ENCODE data around the gene NAALADL2.
A peak's percentile ranks its signal among the peaks of the same experiment; 100 is the strongest.
"Not testable (repeated sequence)": the region's sequence is repeated elsewhere in the genome, so short reads cannot be mapped to it uniquely, and the experiment has no call there.

The NAALADL2 gene

DNA sequence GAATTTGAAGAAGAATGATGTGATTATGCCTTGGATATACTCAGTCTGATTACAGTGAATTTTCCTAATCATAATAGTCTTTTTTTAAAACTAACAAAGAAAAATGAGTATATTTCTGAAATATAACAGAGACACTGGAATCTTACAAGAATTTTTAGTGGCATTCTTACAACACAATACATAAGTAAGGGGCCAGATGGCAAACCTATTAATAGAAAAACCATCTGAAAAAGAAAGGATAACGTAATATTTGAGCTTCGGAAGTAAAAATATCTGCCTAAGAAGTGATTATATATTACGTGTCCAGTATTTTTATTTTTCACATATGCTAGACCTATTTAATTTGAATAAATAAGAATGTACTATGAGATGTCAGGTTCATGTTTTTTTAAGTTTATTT lies 452.8 kb downstream of the NAALADL2 start:
- no peak for DNase-seq (ENCODE audit: low read depth)

- DNase-seq (ENCODE audit: low read depth), result no peak
Observed at GRCh38 chr3:175312791-175313190, 453.7 kb downstream of the NAALADL2 start.

DNA sequence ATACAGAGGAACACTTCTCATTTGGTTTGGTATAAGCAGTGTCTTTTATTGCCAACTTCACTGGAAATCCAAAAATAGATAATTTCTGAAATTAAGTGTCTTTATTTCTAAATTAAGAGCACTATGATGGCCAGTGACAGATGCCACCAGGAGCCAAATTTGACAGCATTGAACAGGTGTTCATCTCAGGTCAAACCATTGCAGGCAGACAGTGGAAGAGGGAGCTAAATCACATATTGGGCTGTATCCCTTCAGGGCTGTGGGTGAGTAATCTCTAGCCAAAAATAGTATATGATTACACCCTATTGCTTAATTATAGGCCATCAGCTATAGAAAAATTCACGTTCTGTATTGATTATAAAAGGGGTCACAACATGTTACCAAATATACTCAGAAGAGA lies 457.7 kb downstream of the NAALADL2 start:
- DNase-seq (ENCODE audit: low read depth), result no peak

DNA sequence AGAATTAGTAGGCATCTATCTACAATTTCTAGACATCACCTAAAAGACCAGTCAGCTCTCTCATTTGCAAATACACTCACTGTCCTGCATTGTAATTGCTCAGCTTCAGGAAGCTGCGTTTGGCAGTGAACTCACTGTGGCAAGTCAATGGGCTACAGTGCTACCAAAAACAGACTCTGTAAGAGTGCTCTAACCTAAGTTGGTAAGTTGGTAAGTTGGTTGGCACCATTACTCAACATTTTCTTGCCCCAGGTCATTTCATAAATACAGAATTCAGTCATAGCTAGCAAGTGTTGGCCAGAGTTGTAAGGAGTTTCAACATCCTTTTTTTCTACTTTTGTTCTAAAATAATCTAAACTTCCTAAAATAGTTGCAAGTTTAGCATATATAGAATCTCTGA lies 466.3 kb downstream of the NAALADL2 start:
- no peak for DNase-seq (ENCODE audit: low read depth)

DNA sequence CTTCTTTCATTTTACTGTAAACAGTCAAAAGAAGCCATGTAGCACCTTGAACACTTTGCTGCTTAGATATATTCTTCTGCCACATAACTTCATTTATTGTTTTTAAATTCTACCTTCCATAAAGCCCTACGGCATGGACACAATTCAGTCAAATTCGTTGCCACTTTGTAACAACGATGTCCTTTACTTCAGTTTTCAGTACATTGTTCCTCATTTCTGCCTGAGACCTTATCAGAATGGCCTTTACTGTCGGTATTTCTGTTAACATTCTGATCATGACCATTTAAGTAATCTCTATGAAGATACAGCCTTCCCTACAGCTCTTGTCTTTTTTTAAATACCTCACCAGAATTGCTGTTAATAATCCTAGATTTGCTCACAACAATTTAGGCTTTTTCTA lies 466.9 kb downstream of the NAALADL2 start:
- DNase-seq (ENCODE audit: low read depth), result no peak

DNA sequence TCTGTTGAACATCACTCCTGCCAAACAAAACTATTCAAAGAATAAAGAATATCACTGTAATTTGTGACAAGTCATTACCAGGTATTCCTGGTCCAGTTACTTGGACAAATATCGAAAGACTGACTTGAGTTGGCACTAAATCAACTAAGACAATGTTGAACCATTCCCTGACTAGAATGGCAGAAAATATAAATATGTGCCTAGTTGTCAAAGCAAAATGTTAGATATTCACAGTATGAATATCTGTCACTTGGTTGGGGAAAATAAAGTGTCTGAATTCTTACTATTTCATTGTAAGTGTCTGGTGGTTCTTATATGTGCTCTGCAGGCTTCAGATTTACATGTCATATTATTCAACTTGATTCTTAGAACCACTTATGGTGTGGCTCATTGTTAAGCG lies 470.2 kb downstream of the NAALADL2 start:
- no peak for DNase-seq (ENCODE audit: low read depth)

GRCh38 chr3:175335229-175335628 lies 476.1 kb downstream of the NAALADL2 start:
- DNase-seq (ENCODE audit: low read depth), result no peak

GRCh38 chr3:175336406-175337133 lies 477.4 kb downstream of the NAALADL2 start:
- DNase-seq (ENCODE audit: low read depth), result no peak

- DNase-seq (ENCODE audit: low read depth), result no peak
Observed at GRCh38 chr3:175337631-175338030, 478.5 kb downstream of the NAALADL2 start.

GRCh38 chr3:175338775-175339535 lies 479.8 kb downstream of the NAALADL2 start:
- peak; percentile 82 for DNase-seq (ENCODE audit: low read depth)

DNA sequence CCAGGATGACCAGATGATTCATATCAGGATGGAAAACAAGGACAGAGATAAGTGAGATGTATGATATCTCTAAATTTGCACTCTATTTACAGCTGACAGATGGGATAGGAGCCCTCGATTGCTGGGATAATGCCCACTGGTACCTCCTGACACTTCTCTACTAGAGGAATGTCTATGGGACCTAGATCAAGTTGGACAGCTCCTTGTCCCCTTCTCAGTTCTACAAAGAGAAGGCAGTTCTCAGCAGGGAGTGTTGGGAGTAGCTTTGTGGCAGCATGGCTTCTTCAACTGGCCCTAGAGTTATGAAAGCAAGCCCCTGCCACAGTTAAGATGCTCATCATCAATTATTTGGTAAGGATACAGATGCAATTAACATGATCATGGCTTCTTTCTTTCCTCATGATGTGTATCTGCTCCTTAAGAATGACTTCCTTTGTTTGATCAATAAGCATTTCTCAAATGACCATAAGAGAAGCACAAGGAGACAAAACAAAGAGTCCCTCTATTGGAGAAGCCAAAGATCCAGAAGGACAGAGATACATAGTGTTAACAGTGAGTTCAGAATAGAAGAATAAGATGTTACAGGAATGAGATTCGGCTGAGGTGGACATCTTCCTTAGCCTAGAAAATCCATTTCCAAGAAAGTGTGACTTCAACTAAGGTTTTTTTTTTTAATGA lies 481.3 kb downstream of the NAALADL2 start:
- no peak for DNase-seq (ENCODE audit: low read depth)

- DNase-seq (ENCODE audit: low read depth), result no peak
Observed at GRCh38 chr3:175342196-175342595, 483.1 kb downstream of the NAALADL2 start.

DNA sequence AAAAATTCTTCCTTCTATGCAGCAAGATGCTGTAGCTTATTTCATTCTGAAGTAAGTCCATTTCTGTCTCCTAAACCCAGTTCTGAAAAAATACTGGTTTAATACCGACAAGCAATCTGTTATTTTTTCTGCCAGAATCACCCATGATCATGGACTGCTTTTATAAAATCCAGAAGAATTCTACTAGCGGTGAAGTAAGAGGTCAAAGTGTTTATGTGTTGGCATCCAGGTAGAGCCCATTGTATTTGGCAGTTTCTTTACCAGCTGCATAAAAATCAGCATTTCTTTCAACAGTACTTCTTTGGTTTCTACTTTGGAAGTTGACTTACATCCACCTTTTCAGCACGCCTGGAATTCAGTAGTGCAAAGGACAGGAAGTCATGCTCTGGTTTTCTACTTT lies 484.8 kb downstream of the NAALADL2 start:
- DNase-seq (ENCODE audit: low read depth), result no peak

- DNase-seq (ENCODE audit: low read depth), result peak; percentile 89
Observed at GRCh38 chr3:175346573-175347356, 487.6 kb downstream of the NAALADL2 start.

- no peak for DNase-seq (ENCODE audit: low read depth)
Observed at GRCh38 chr3:175349168-175349567, 490.0 kb downstream of the NAALADL2 start.

- DNase-seq (ENCODE audit: low read depth), result no peak
Observed at GRCh38 chr3:175355801-175356335, 496.7 kb downstream of the NAALADL2 start.

- no peak for DNase-seq (ENCODE audit: low read depth)
Observed at GRCh38 chr3:175356899-175357324, 497.8 kb downstream of the NAALADL2 start.

- DNase-seq (ENCODE audit: low read depth), result no peak
Observed at GRCh38 chr3:175357758-175358157, 498.6 kb downstream of the NAALADL2 start.

DNA sequence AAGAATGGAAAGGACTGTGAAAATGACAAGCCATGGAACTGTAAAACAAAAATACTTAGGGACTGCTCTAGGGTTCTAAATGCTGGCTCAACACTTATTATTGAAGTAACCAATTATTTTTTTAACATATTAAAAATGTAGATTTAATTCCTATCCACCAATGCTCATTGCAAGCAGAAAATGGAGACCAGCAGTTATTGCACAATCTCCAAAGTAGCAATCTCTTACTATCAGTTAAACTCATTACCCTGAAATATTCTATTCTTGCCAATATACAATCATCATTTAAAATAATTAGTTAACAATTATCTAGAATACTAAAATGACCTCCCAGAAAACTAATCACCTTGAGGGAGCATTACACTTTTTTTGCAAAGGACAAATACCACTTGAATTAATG lies 499.8 kb downstream of the NAALADL2 start:
- no peak for DNase-seq (ENCODE audit: low read depth)

- DNase-seq (ENCODE audit: low read depth), result peak; percentile 13
Observed at GRCh38 chr3:175370426-175370825, 511.3 kb downstream of the NAALADL2 start.

DNA sequence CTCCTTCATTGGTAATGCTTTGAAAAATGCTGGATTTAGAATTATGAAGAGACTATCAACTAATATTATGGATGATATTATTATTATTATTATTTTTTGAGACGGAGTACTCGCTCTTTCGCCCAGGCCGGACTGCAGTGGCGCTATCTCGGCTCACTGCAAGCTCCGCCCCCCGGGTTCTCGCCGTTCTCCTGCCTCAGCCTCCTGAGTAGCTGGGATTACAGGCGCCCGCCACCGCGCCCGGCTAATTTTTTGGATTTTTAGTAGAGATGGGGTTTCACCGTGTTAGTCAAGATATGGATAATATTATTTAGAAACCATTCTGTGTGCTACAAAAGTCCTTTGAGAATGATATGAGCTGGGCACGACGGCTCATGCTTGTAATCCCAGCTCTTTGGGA lies 512.1 kb downstream of the NAALADL2 start:
- DNase-seq (ENCODE audit: low read depth), result not testable (repeated sequence)

- DNase-seq (ENCODE audit: low read depth), result no peak
Observed at GRCh38 chr3:175374705-175375104, 515.6 kb downstream of the NAALADL2 start.
